Measurements from ENCODE around the gene ARAP3. TPM values are rescaled to one million over a fixed set of nuclear protein-coding genes. Genes with fewer than 3 reads are reported as not detected.

The ARAP3 gene
- total RNA-seq, 2 donors from 2014 or later = 5.6 to 12.5 TPM

DNA sequence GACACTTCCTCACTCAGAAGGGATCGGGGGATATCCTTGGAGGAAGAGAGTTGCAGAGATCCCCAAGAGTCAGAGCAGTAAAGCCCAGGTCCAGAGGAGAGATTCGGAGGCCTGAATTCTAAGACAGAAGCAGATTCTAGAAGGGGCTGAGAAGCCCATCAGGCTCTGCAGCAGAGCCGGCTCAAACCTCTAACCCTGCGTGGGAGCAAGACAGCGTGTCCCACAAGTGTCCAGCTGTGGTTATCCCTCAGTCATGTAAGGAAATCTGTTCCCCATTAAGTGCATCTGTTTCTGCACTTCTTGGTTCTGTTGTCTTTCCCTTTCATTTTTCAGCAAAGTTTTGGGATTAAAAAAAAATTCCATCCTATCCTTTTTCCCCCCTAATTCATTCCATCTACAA, 58.4 kb downstream of the ARAP3 start:
- Histone ChIP-seq H3K36me3 (peaks cover 76% of the 10 kb centered on the region), H3K4me3 (no peak overlapping the region), H3K27me3 (no peaks in the 10 kb centered on the region), H3K9me3 (no peaks in the 10 kb centered on the region), H3K4me1 (peaks cover 0 to 6% of the 10 kb centered on the region in 2 donors), H3K27ac (no peak overlapping the region)
- DNase-seq (ENCODE audit: low spot score) = no peak
- TF ChIP-seq, protein P1, sequence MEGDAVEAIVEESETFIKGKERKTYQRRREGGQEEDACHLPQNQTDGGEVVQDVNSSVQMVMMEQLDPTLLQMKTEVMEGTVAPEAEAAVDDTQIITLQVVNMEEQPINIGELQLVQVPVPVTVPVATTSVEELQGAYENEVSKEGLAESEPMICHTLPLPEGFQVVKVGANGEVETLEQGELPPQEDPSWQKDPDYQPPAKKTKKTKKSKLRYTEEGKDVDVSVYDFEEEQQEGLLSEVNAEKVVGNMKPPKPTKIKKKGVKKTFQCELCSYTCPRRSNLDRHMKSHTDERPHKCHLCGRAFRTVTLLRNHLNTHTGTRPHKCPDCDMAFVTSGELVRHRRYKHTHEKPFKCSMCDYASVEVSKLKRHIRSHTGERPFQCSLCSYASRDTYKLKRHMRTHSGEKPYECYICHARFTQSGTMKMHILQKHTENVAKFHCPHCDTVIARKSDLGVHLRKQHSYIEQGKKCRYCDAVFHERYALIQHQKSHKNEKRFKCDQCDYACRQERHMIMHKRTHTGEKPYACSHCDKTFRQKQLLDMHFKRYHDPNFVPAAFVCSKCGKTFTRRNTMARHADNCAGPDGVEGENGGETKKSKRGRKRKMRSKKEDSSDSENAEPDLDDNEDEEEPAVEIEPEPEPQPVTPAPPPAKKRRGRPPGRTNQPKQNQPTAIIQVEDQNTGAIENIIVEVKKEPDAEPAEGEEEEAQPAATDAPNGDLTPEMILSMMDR (IDR thresholded peaks at IDR 0.05) = no peak

DNA sequence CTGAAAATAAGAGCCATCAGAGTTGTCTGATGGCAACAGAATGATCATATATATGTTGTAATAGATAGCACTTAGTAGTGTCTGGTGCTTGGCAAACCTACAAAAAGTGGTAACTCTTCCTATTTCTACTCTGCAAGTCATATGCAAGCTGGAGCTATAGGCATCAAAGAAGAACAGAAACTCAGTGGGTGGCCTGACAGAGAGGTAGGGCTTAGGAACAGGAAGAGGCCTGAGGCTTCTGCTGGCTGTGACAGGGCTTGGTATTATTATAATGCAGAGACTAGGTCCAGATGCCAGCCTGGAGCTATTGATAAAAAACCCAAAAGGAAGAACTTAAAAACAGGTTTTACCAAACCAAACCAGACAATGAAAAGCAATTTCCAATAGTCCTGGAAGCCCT, 58.8 kb downstream of the ARAP3 start:
- Histone ChIP-seq H3K36me3 (peaks cover 72% of the 10 kb centered on the region), H3K9me3 (no peaks in the 10 kb centered on the region), H3K4me3 (no peak overlapping the region), H3K4me1 (peaks cover 0 to 6% of the 10 kb centered on the region in 2 donors), H3K27ac (no peak overlapping the region), H3K27me3 (no peaks in the 10 kb centered on the region)
- DNase-seq (ENCODE audit: low spot score) = no peak
- TF ChIP-seq, protein P1 (IDR thresholded peaks at IDR 0.05) = no peak

DNA sequence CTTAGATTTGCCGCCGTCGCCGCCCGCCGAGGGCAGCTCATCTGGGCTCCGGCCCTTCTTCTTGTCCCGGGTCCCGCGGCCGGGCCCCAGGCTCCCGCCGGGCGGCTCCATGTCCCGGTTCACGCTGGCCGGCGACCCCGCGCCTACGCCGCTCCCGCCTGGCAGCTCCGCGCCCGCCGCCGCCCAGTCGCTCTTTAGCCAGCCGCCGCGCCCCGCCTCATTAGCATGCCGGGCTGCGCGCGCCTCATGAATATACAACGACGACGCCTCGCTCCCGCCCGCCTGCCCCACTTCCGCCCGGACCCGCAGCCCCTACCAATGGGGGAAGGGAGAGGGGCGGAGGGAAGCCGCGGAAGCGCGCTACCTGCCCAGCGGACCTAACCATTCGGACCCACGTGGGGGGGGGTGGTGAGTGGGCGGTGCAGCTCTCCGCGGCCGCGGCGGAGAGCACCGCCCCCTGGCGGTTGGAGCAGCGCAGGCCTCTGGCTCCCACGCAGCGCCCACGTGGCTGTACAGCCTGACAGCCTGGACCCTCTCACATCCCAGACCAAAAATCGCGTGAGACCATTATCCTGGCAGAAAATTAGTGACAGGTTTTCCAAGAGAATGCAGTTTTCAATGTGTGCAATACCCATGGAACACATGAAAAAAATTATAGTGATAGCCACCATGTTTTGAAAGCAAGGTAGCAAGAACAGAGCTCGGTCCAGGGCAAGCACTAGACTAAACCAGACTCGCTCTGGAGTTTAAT, 63.1 kb downstream of the ARAP3 start, which contains the start of gene DIAPH1:
DIAPH1 (minus strand) TSS at position 197 of the 751 bp plus-strand sequence; CDS start at position 111, 86 bp downstream.
- DNase-seq (ENCODE audit: low spot score) = peak; percentile 98
- peak within 1 kb of the TSS; percentile 95 to 97 for H3K27ac ChIP-seq
- TF ChIP-seq, protein P1 (IDR thresholded peaks at IDR 0.05) = peak; percentile 97 to 100
- peaks cover 37% of the 10 kb centered on the region for H3K36me3 ChIP-seq
- H3K4me3 ChIP-seq = peak within 1 kb of the TSS; percentile 87 to 90
- no peaks in the 10 kb centered on the region for H3K9me3 ChIP-seq
- H3K4me1 ChIP-seq = peaks cover 0 to 31% of the 10 kb centered on the region in 2 donors
- no peaks in the 10 kb centered on the region for H3K27me3 ChIP-seq

DNA sequence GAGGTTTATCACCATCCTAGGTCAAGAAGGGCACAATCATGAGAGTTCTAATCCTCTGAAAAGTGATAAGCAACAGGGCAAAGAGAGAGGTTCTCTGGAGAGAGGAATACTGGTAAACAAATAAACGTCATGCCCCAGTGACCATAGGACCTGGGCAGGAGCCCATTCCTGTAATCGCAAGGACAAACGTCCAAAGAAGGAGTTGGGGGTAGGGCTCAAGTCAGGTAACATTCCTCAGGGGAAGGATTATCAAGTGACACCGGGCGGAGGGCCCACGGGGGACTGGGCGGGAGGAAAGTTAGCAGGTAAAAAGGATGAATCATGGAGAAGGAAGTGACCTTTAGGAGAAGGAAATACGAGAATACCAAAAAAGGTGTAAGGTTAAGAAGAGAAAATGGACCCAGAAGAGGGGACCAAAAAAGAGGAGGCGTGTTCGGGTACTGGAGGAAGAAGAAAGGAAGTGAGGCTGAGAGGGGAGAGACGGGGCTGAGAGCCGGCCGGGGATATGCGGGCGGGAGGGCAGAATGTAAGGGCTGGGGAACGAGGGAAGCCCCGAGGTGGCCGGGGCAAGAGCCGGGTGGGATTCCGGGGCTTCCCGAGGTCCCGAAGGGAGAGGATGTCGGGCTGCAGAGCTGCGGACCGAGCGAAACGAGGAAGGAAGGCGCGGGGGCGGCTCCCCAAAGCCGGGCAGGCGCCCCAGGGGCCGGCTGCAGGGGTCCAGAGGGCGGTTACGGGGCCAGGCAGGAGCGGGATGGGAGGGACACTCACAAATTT, 63.8 kb downstream of the ARAP3 start:
- H3K4me1 ChIP-seq = peaks cover 0 to 32% of the 10 kb centered on the region in 2 donors
- H3K27me3 ChIP-seq = no peaks in the 10 kb centered on the region
- H3K4me3 ChIP-seq = peak overlapping the region; percentile 87 to 90
- DNase-seq (ENCODE audit: low spot score) = no peak
- peak overlapping the region; percentile 95 to 97 for H3K27ac ChIP-seq
- H3K9me3 ChIP-seq = no peaks in the 10 kb centered on the region
- peaks cover 29% of the 10 kb centered on the region for H3K36me3 ChIP-seq
- TF ChIP-seq, protein P1 (IDR thresholded peaks at IDR 0.05) = no peak

DNA sequence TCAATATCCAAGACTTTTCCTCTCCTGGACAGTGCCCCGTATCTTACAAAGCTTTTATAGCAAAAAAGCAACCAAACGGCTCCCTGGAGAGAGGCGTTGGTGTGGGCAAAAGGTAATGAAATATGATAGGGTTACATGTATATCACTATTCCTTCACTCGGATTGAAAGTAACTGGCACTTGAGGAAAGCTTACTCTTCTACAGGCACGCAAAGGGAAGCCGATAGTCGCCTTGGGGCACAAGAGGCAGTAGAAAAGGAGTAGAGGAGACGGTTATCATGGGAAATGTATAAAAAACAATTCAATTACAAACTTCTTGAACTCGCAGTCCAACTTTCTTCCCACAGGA, 64.4 kb downstream of the ARAP3 start:
- Histone ChIP-seq H3K9me3 (no peaks in the 10 kb centered on the region), H3K4me1 (peaks cover 0 to 37% of the 10 kb centered on the region in 2 donors), H3K27ac (peak overlapping the region; percentile 95 to 97), H3K36me3 (peaks cover 24% of the 10 kb centered on the region), H3K27me3 (no peaks in the 10 kb centered on the region), H3K4me3 (peak overlapping the region; percentile 87 to 90)
- TF ChIP-seq, protein P1 (IDR thresholded peaks at IDR 0.05) = no peak
- no peak for DNase-seq (ENCODE audit: low spot score)
